B cell (primary cell): ENCODE measurements around the gene BMP2K. TPM values are rescaled to one million over a fixed set of nuclear protein-coding genes. Genes with fewer than 3 reads are reported as not detected.

Source experiments
- ATAC-seq: fragments of 200-7000 bp; cut with Tn5 transposase; one replicate; pipeline ENCODE4 v1.10.0; 2021; ENCODE audit warnings: low read depth, mild to moderate bottlenecking, moderate number of reproducible peaks, moderate library complexity
- CTCF ChIA-PET: fragments of 350-600 bp; sonication (Branson Sonifier 250); formaldehyde crosslinking; loops from one replicate; lab custom pipeline; 2021; ENCODE audit warnings: antibody characterized with exemption, inconsistent platforms; lab: Charles Lee
- POLR2A ChIA-PET: fragments of 350-600 bp; sonication (Branson Sonifier 250); formaldehyde crosslinking; loops from one replicate; lab custom pipeline; 2021; ENCODE audit warnings: antibody characterized with exemption; lab: Charles Lee
- DNase-seq: peaks from one replicate; pipeline ENCODE4 v3.0.0; 2013
- H2AFZ ChIP-seq: 2 replicates; pipeline ENCODE4 v1.6.1; 2012; ENCODE audit warnings: mild to moderate bottlenecking, low read depth, low read length; ENCODE audit not compliant: insufficient read depth, poor library complexity, severe bottlenecking
- H3K27ac ChIP-seq, 2 donors: 1 replicate in 1 of 2; 2 replicates in 1 of 2; pipeline ENCODE4 v1.5.1; 2012 to 2013; ENCODE audit warnings: low read length in 2 of 2, mild to moderate bottlenecking in 2 of 2, moderate library complexity in 1 of 2
- H3K27me3 ChIP-seq, 4 experiments: fragments of 200-600 bp in 1 of 4; sonication (generic) in 1 of 4; replicated peaks in 1 of 4; 1 replicate in 2 of 4; 2 replicates in 2 of 4; pipeline versions ENCODE4 v1.6.1 to v1.7.0; 2013 to 2016; ENCODE audit warnings: low read length in 3 of 4, mild to moderate bottlenecking in 2 of 4, mixed read lengths in 1 of 4, moderate library complexity in 1 of 4; ENCODE audit not compliant: insufficient read depth in 4 of 4, control insufficient read depth in 3 of 4; ENCODE audit errors: control extremely low read depth in 1 of 4
- H3K36me3 ChIP-seq, 2 experiments: replicated peaks in 1 of 2; 1 replicate in 1 of 2; 2 replicates in 1 of 2; pipeline versions ENCODE4 v1.6.1 to v1.7.1; 2013; ENCODE audit warnings: low read length in 1 of 2; ENCODE audit not compliant: insufficient read depth in 2 of 2, control insufficient read depth in 1 of 2; ENCODE audit errors: control extremely low read depth in 1 of 2, extremely low read depth in 1 of 2
- H3K4me1 ChIP-seq, 2 donors: fragments of 200-600 bp in 1 of 2; sonication (generic) in 1 of 2; 1 replicate in 1 of 2; 2 replicates in 1 of 2; pipeline versions ENCODE4 v1.5.1 to v1.6.1; 2013 to 2017; ENCODE audit warnings: low read length in 2 of 2; ENCODE audit not compliant: control insufficient read depth in 2 of 2, insufficient read depth in 2 of 2
- H3K4me2 ChIP-seq: replicated peaks from 2 replicates; pipeline ENCODE3; 2012; ENCODE audit warnings: mild to moderate bottlenecking, low read depth, low read length; ENCODE audit not compliant: poor library complexity, severe bottlenecking
- H3K4me3 ChIP-seq, 5 experiments: fragments of 200-600 bp in 1 of 5; sonication (generic) in 1 of 5; 1 replicate in 3 of 5; 2 replicates in 2 of 5; pipeline versions ENCODE4 v1.5.1 to v1.7.0; 2011 to 2016; ENCODE audit warnings: low read length in 4 of 5, mild to moderate bottlenecking in 4 of 5, low read depth in 2 of 5, control low read depth in 1 of 5, moderate library complexity in 1 of 5; ENCODE audit not compliant: insufficient read depth in 1 of 5; ENCODE audit errors: control extremely low read depth in 1 of 5, extremely low read depth in 1 of 5
- H3K79me2 ChIP-seq: fragments of 200-600 bp; sonication (generic); one replicate; pipeline ENCODE4 v1.6.0; 2016; ENCODE audit warnings: low read length; ENCODE audit not compliant: control insufficient read depth, insufficient read depth
- H3K9ac ChIP-seq: fragments of 200-600 bp; sonication (generic); 2 replicates; pipeline ENCODE4 v1.6.1; 2017; ENCODE audit warnings: mild to moderate bottlenecking, low read length, moderate library complexity
- H3K9me3 ChIP-seq, 3 donors: one replicate each; pipeline versions ENCODE4 v1.6.1 to v1.7.1; 2013; ENCODE audit warnings: low read length in 2 of 3; ENCODE audit not compliant: control insufficient read depth in 2 of 3, insufficient read depth in 1 of 3; ENCODE audit errors: control extremely low read depth in 1 of 3
- H4K20me1 ChIP-seq: 2 replicates; pipeline ENCODE4 v1.6.0; 2012; ENCODE audit warnings: mild to moderate bottlenecking, low read length; ENCODE audit not compliant: insufficient read depth, control insufficient read depth, poor library complexity, severe bottlenecking
- H3K27ac Mint-ChIP-seq: one replicate; pipeline ENCODE4 v1.8.0; 2021; ENCODE audit warnings: mixed read lengths
- H3K27me3 Mint-ChIP-seq: one replicate; pipeline ENCODE4 v1.8.0; 2021; ENCODE audit warnings: mixed read lengths
- H3K4me1 Mint-ChIP-seq: one replicate; pipeline ENCODE4 v1.8.0; 2021; ENCODE audit warnings: mixed read lengths
- H3K4me3 Mint-ChIP-seq: one replicate; pipeline ENCODE4 v1.8.0; 2021; ENCODE audit warnings: mixed read lengths
- H3K9me3 Mint-ChIP-seq: one replicate; pipeline ENCODE4 v1.8.0; 2022; ENCODE audit warnings: mixed read lengths; ENCODE audit not compliant: insufficient read depth
- EZH2 ChIP-seq: IDR thresholded peaks from 2 replicates; pipeline ENCODE4 v1.6.1; 2012; ENCODE audit warnings: borderline replicate concordance, low read depth, mild to moderate bottlenecking, moderate library complexity, low read length; ENCODE audit not compliant: insufficient read depth, poor library complexity, severe bottlenecking
- WGBS: methylation state at CpG from one replicate; pipeline ENCODE4 v1.1.5; 2013; ENCODE audit warnings: missing lambda C conversion rate; ENCODE audit not compliant: insufficient coverage; 5-methylcytosine and 5-hydroxymethylcytosine counted together
- intact Hi-C: fragments of 100-400 bp; cut with micrococcal nuclease; formaldehyde crosslinking; loops from one replicate; pipeline ENCODE4 v1.10.0; 2022
- polyA plus RNA-seq: library from polyadenylated mRNA; depleted of rRNA; stranded (reverse); fragments of >200 nt; gene quantifications from 2 replicates; pipeline ENCODE4 v1.2.3, GENCODE V29; 2012
- total RNA-seq, 2 donors: library from RNA; stranded (reverse); fragments of 120-200 nt in 1 of 2; gene quantifications; 1 replicate in 1 of 2; 2 replicates in 1 of 2; pipeline versions ENCODE4 v1.2.3 to v1.2.4, GENCODE V29; 2013 to 2022
- TF ChIP-seq, protein P1 (sequence below): fragments of 200-600 bp; IDR thresholded peaks from one replicate; pipeline ENCODE4 v1.8.0; 2022; ENCODE audit warnings: antibody characterized with exemption, mild to moderate bottlenecking

Gene BMP2K
- total and polyA plus RNA-seq, 2 donors (not counting 1 experiment from before 2014, with no cell fraction given), result 59.1 to 117 TPM

DNA sequence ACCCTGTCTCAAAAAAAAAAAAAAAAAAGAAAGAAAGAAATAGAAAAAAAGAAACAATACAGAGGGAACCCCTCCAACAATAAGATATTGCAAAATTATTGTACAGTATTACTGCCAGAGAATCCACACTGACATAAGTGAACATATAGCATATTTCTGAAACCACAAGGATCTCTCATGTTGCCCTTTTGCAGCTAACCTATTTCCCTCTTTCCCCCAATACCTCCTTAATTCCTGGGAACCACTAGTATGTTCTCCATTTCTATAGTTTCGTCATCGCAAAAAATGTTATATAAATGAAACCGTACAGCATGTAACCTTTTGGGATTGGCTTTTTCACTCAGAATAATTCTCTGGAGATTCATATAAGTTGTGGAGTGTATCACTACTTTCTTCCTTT lies 20.0 kb upstream of the BMP2K start:
- intact Hi-C loops, result no loop called here
- Histone ChIP-seq H2AFZ (no peak overlapping the region), H3K36me3 (no peaks in the 10 kb centered on the region), H3K4me3 (no peak overlapping the region), H3K4me1 (peaks cover 38 to 55% of the 10 kb centered on the region in 2 donors), H3K27ac (no peak overlapping the region), H3K27me3 (no peaks in the 10 kb centered on the region), H3K9ac (no peak overlapping the region), H4K20me1 (no peaks in the 10 kb centered on the region), H3K79me2 (peaks cover 9% of the 10 kb centered on the region), H3K9me3 (peaks cover 0 to 4% (median 0%) of the 10 kb centered on the region in 3 donors), H3K4me2 (no peak overlapping the region)
- no CpG with 5 or more reads among the region's 3 CpGs for WGBS
- no peak for ATAC-seq
- CTCF ChIA-PET, result interaction anchor here (0.9 to 1.6 kb wide), 2 partner anchors 113 to 143 kb away, joined by 3 to 5 read pairs; no protein-coding TSS in a partner anchor
- Mint-ChIP-seq H3K27me3 (no peaks in the 10 kb centered on the region), H3K4me1 (peaks cover 61% of the 10 kb centered on the region), H3K4me3 (no peak overlapping the region), H3K27ac (no peak overlapping the region), H3K9me3 (no peaks in the 10 kb centered on the region)
- no peak for DNase-seq
- TF ChIP-seq, protein P1, sequence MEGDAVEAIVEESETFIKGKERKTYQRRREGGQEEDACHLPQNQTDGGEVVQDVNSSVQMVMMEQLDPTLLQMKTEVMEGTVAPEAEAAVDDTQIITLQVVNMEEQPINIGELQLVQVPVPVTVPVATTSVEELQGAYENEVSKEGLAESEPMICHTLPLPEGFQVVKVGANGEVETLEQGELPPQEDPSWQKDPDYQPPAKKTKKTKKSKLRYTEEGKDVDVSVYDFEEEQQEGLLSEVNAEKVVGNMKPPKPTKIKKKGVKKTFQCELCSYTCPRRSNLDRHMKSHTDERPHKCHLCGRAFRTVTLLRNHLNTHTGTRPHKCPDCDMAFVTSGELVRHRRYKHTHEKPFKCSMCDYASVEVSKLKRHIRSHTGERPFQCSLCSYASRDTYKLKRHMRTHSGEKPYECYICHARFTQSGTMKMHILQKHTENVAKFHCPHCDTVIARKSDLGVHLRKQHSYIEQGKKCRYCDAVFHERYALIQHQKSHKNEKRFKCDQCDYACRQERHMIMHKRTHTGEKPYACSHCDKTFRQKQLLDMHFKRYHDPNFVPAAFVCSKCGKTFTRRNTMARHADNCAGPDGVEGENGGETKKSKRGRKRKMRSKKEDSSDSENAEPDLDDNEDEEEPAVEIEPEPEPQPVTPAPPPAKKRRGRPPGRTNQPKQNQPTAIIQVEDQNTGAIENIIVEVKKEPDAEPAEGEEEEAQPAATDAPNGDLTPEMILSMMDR, result no peak
- TF ChIP-seq EZH2, result no peak
- POLR2A ChIA-PET, result no interaction called here

DNA sequence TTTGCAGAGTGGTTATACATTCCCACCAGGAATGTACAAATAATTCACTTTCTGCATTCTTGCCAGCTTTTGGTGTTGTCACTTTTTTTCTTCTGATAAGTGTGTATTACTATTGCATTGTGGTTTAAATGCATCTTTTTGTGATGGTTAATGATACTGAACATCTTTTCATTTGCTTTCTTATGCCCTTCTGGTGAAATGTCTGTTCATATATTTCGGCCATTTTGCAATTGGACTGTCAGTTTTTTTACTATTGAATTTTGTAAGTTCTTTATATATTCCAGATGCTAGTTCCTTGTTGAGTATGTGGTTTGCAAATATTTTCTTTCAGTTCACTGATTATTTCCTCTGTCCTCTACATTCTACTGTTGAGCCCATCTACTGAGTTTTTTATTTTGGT lies 19.4 kb upstream of the BMP2K start:
- DNase-seq, result no peak
- no peak for ATAC-seq
- no peak for TF ChIP-seq EZH2
- TF ChIP-seq, protein P1, result no peak
- intact Hi-C loops, result no loop called here
- Histone ChIP-seq H3K4me2 (peak overlapping the region; percentile 43), H2AFZ (no peak overlapping the region), H3K79me2 (peaks cover 9% of the 10 kb centered on the region), H3K27me3 (no peaks in the 10 kb centered on the region), H3K9me3 (peaks cover 0 to 4% (median 0%) of the 10 kb centered on the region in 3 donors), H3K36me3 (no peaks in the 10 kb centered on the region), H3K4me1 (peaks cover 34 to 49% of the 10 kb centered on the region in 2 donors), H3K4me3 (peak overlapping the region in 1 of 5 experiments; percentile 33), H4K20me1 (no peaks in the 10 kb centered on the region), H3K9ac (peak overlapping the region; percentile 8), H3K27ac (no peak overlapping the region)
- Mint-ChIP-seq H3K27me3 (no peaks in the 10 kb centered on the region), H3K27ac (no peak overlapping the region), H3K4me1 (peaks cover 55% of the 10 kb centered on the region), H3K9me3 (no peaks in the 10 kb centered on the region), H3K4me3 (no peak overlapping the region)
- ChIA-PET CTCF (interaction anchor here (1.1 to 1.6 kb wide), 3 partner anchors 47 to 113 kb away, joined by 3 to 5 read pairs (median 3); no protein-coding TSS in a partner anchor), POLR2A (no interaction called here)
- no CpG with 5 or more reads among the region's 1 CpG for WGBS
